Effector memory CD8-positive, alpha-beta T cell (primary cell): ENCODE measurements around the gene TCP11L1.
A peak's percentile ranks its signal among the peaks of the same experiment; 100 is the strongest.

Source experiments
- ATAC-seq: fragments of 150-1000 bp; cut with Tn5 transposase; replicated peaks from 2 replicates; pipeline ENCODE4 v1.10.0; 2021; ENCODE audit warnings: mild to moderate bottlenecking, moderate library complexity
- DNase-seq, 3 experiments: peaks; one replicate each; pipeline ENCODE4 v3.0.0; 2021
- H3K27ac Mint-ChIP-seq, 2 donors: one replicate each; pipeline ENCODE4 v1.8.0; 2022; ENCODE audit warnings: mild to moderate bottlenecking in 2 of 2, mixed read lengths in 2 of 2, moderate library complexity in 2 of 2
- H3K27me3 Mint-ChIP-seq, 2 donors: one replicate each; pipeline ENCODE4 v1.8.0; 2022; ENCODE audit warnings: mixed read lengths in 2 of 2
- H3K36me3 Mint-ChIP-seq: one replicate; pipeline ENCODE4 v1.8.0; 2022; ENCODE audit warnings: mild to moderate bottlenecking, moderate library complexity, mixed read lengths; ENCODE audit not compliant: insufficient read depth
- H3K4me1 Mint-ChIP-seq, 2 donors: one replicate each; pipeline ENCODE4 v1.8.0; 2022; ENCODE audit warnings: low read depth in 2 of 2, mixed read lengths in 2 of 2
- H3K4me3 Mint-ChIP-seq, 2 donors: one replicate each; pipeline ENCODE4 v1.8.0; 2022; ENCODE audit warnings: mild to moderate bottlenecking in 2 of 2, mixed read lengths in 2 of 2, moderate library complexity in 2 of 2
- H3K9me3 Mint-ChIP-seq, 2 donors: one replicate each; pipeline ENCODE4 v1.8.0; 2022; ENCODE audit warnings: mixed read lengths in 2 of 2
- total RNA-seq, 9 experiments: gene quantifications; one replicate each; lab custom pipeline; 2026; lab: John Stamatoyannopoulos, UW

The TCP11L1 gene, protein sequence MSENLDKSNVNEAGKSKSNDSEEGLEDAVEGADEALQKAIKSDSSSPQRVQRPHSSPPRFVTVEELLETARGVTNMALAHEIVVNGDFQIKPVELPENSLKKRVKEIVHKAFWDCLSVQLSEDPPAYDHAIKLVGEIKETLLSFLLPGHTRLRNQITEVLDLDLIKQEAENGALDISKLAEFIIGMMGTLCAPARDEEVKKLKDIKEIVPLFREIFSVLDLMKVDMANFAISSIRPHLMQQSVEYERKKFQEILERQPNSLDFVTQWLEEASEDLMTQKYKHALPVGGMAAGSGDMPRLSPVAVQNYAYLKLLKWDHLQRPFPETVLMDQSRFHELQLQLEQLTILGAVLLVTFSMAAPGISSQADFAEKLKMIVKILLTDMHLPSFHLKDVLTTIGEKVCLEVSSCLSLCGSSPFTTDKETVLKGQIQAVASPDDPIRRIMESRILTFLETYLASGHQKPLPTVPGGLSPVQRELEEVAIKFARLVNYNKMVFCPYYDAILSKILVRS
- 18.3 to 38.3 (median 26.7) reads per million in 9 experiments for total RNA-seq

- H3K9me3 Mint-ChIP-seq: no peaks in the 10 kb centered on the region
- H3K27ac Mint-ChIP-seq: peak within 1 kb of the TSS; percentile 91 to 94
- H3K4me3 Mint-ChIP-seq: peak within 1 kb of the TSS; percentile 95 to 96
- DNase-seq (peak; percentile 73 to 76 (median 76)), ATAC-seq (peak; percentile 81)
- peaks cover 8% of the 10 kb centered on the region for H3K36me3 Mint-ChIP-seq
- H3K27me3 Mint-ChIP-seq: peaks cover 7 to 12% of the 10 kb centered on the region in 2 donors
- peaks cover 11 to 12% of the 10 kb centered on the region in 2 donors for H3K4me1 Mint-ChIP-seq
Measured at GRCh38 chr11:33039274-33040032, at the start of gene TCP11L1. Gene TCP11L1, plus strand, starts transcription at chr11:33039572. Its CDS starts 4,202 bp downstream, at chr11:33043774.

- DNase-seq: no peak
- Mint-ChIP-seq H3K27ac (no peak overlapping the region), H3K9me3 (peaks cover 3 to 7% of the 10 kb centered on the region in 2 donors), H3K4me3 (no peak overlapping the region), H3K4me1 (no peaks in the 10 kb centered on the region), H3K27me3 (peaks cover 0 to 6% of the 10 kb centered on the region in 2 donors), H3K36me3 (no peaks in the 10 kb centered on the region)
- ATAC-seq: no peak
Measured at GRCh38 chr11:32990481-32990880, 48.9 kb upstream of the TCP11L1 start.

GRCh38 chr11:32991427-32991826 is 47.9 kb upstream of the TCP11L1 start:
- H3K4me1 Mint-ChIP-seq: no peaks in the 10 kb centered on the region
- H3K27ac Mint-ChIP-seq: no peak overlapping the region
- H3K36me3 Mint-ChIP-seq: no peaks in the 10 kb centered on the region
- peaks cover 0 to 14% of the 10 kb centered on the region in 2 donors for H3K27me3 Mint-ChIP-seq
- H3K9me3 Mint-ChIP-seq: peaks cover 3 to 7% of the 10 kb centered on the region in 2 donors
- ATAC-seq (no peak), DNase-seq (no peak)
- H3K4me3 Mint-ChIP-seq: no peak overlapping the region

DNA sequence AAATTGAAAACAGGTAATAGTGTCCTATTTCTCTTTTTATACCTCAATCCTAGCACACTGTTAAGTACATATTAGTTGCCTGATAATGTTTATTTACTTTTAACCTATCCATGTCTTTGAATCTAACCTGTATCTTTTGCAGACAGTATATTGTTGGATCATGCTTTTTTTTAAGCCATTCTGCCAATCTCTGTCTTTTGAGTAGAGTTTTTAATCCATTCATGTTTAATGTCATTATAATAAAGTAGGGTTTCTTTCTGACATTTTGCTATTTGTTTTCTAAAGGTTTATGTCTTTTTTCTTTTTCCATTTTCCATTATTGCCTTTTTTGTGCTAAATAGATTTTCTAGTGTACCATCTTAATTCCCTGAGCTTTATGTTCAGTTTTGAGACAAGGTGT is 47.5 kb upstream of the TCP11L1 start:
- H3K9me3 Mint-ChIP-seq: peaks cover 3 to 7% of the 10 kb centered on the region in 2 donors
- ATAC-seq: no peak
- H3K27me3 Mint-ChIP-seq: peaks cover 0 to 15% of the 10 kb centered on the region in 2 donors
- H3K4me3 Mint-ChIP-seq: no peak overlapping the region
- no peaks in the 10 kb centered on the region for H3K4me1 Mint-ChIP-seq
- DNase-seq: no peak
- no peak overlapping the region for H3K27ac Mint-ChIP-seq
- H3K36me3 Mint-ChIP-seq: no peaks in the 10 kb centered on the region

GRCh38 chr11:33000181-33000580 is 39.2 kb upstream of the TCP11L1 start:
- Mint-ChIP-seq H3K27ac (no peak overlapping the region), H3K36me3 (peaks cover 3% of the 10 kb centered on the region), H3K9me3 (peaks cover 0 to 7% of the 10 kb centered on the region in 2 donors), H3K27me3 (peaks cover 25 to 45% of the 10 kb centered on the region in 2 donors), H3K4me1 (peaks cover 6 to 7% of the 10 kb centered on the region in 2 donors), H3K4me3 (no peak overlapping the region)
- no peak for ATAC-seq
- DNase-seq: no peak

DNA sequence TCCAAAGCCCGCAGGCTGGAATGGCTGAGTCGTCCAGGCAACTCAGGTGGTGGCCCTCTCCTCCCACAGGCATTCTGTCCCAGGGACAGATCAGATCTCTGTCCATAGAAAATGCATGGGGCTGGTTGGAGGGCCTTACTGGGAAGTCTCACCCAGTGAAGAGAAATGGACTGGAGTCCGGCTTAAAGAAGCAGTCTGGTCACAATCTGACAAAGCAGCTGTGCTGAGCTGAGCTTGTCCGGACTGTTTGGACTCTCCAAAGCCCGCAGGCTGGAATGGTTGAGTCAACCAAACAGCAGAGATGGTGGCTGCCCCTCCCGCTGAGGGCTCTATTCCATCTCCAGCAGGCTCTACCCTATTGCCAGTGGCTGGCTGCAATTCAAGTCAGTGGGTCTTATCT is 38.1 kb upstream of the TCP11L1 start:
- Mint-ChIP-seq H3K27me3 (peaks cover 25 to 34% of the 10 kb centered on the region in 2 donors), H3K36me3 (peaks cover 3% of the 10 kb centered on the region), H3K9me3 (peaks cover 0 to 7% of the 10 kb centered on the region in 2 donors), H3K4me1 (peaks cover 11 to 15% of the 10 kb centered on the region in 2 donors), H3K27ac (no peak overlapping the region), H3K4me3 (no peak overlapping the region)
- no peak for ATAC-seq
- no peak for DNase-seq

DNA sequence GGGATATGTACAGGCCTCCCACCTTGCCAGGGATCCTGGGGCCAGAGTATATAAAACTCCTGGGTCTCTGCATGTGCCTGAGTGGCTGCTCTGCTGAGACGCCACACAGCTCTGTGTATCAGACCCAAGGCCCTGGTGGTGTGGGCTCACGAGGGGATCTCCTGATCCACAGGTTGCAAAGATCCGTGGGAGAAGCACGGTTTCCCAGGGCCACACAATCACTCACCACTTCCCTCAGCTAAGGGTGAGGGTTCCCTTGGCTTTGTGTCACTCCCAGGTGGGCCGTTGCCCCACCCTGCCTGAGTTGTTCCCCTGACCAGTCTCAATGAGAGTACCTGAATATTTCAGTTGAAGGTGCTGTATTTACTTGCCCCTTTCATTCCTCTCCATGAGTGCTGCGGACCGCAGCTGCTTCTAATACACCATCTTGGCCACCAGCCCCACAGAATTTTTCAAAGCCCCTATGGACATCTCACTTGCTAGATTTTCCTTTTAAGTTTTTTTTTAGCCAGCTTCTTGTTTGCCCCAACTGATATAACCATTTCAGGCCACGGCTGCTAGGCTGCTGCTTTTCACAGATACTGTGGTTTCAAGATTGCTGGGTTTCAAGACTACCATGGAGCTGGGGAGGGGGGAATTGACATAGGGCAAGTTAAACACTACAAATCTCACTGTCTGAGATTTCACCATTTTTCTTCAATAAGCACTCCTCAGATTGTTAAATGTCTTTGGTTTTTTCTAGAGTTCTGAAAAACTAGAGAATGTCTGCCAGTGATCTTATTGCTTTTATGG is 37.4 kb upstream of the TCP11L1 start:
- no peak overlapping the region for H3K4me3 Mint-ChIP-seq
- H3K9me3 Mint-ChIP-seq: peaks cover 0 to 7% of the 10 kb centered on the region in 2 donors
- H3K4me1 Mint-ChIP-seq: peaks cover 11 to 15% of the 10 kb centered on the region in 2 donors
- ATAC-seq (no peak), DNase-seq (no peak)
- H3K27ac Mint-ChIP-seq: peak overlapping the region in 1 of 2 donors; percentile 10
- peaks cover 3% of the 10 kb centered on the region for H3K36me3 Mint-ChIP-seq
- peaks cover 25 to 32% of the 10 kb centered on the region in 2 donors for H3K27me3 Mint-ChIP-seq

DNA sequence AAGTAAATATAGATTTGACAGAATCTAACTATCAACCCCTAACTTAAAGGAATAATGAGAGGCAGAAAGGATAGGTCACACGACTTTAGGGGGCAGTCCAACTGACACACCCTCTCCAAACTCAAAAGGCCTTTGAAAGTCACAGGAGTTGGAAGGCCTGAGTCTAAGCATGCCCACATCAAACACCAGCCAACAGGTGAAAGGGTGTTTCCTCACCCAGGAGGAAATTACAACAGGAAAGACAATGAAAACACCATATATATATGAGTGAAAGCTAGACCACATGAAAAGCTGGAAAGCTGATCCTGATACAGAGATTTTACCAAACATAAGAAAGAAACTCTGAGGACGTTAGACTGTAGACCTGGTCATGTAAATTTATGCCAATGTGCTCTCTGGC is 34.2 kb upstream of the TCP11L1 start:
- H3K4me3 Mint-ChIP-seq: no peak overlapping the region
- H3K27me3 Mint-ChIP-seq: peaks cover 0 to 2% of the 10 kb centered on the region in 2 donors
- no peaks in the 10 kb centered on the region for H3K36me3 Mint-ChIP-seq
- DNase-seq (no peak), ATAC-seq (peak; percentile 51)
- H3K9me3 Mint-ChIP-seq: no peaks in the 10 kb centered on the region
- H3K27ac Mint-ChIP-seq: no peak overlapping the region
- H3K4me1 Mint-ChIP-seq: peaks cover 11 to 19% of the 10 kb centered on the region in 2 donors

DNA sequence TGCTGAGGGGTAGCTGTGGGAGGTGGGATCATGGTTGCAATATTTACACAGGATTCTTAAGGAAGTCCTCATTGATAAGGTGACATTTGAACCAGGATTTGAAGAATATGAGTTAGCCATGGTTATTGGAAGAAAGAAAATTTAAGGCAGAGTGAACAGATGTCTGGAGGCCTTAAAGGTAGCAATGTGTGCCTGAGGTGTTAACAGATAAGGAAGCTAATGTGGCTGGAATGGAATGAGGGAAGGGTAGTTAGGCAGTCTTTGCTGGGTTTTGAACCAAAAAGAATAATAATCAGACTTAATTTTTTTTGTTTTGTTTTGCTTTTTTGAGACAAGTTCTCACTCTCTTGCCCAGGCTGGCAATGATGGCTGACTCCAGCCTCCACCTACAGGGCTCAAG is 33.4 kb upstream of the TCP11L1 start:
- Mint-ChIP-seq H3K27ac (no peak overlapping the region), H3K4me1 (peaks cover 11 to 19% of the 10 kb centered on the region in 2 donors), H3K36me3 (no peaks in the 10 kb centered on the region), H3K4me3 (no peak overlapping the region), H3K27me3 (no peaks in the 10 kb centered on the region), H3K9me3 (no peaks in the 10 kb centered on the region)
- ATAC-seq (no peak), DNase-seq (no peak)

GRCh38 chr11:33013755-33014154 is 25.6 kb upstream of the TCP11L1 start:
- H3K27ac Mint-ChIP-seq: no peak overlapping the region
- H3K36me3 Mint-ChIP-seq: peaks cover 8% of the 10 kb centered on the region
- H3K4me1 Mint-ChIP-seq: peaks cover 7 to 12% of the 10 kb centered on the region in 2 donors
- H3K4me3 Mint-ChIP-seq: no peak overlapping the region
- ATAC-seq (no peak), DNase-seq (no peak)
- peaks cover 26 to 28% of the 10 kb centered on the region in 2 donors for H3K27me3 Mint-ChIP-seq
- H3K9me3 Mint-ChIP-seq: no peaks in the 10 kb centered on the region

- ATAC-seq (peak; percentile 77), DNase-seq (peak; percentile 65 to 67 (median 66))
- peaks cover 36 to 48% of the 10 kb centered on the region in 2 donors for H3K27me3 Mint-ChIP-seq
- H3K4me3 Mint-ChIP-seq: peak within 1 kb of the TSS; percentile 79 to 82
- no peaks in the 10 kb centered on the region for H3K9me3 Mint-ChIP-seq
- peaks cover 8% of the 10 kb centered on the region for H3K36me3 Mint-ChIP-seq
- peaks cover 4 to 12% of the 10 kb centered on the region in 2 donors for H3K4me1 Mint-ChIP-seq
- no peak within 1 kb of the TSS for H3K27ac Mint-ChIP-seq
Measured at GRCh38 chr11:33015621-33016551, 23.5 kb upstream of the TCP11L1 start, which contains the start of gene DEPDC7. Gene DEPDC7, plus strand, starts transcription at chr11:33015878. Its CDS starts 78 bp downstream, at chr11:33015956.

GRCh38 chr11:33016654-33017053 is 22.7 kb upstream of the TCP11L1 start:
- Mint-ChIP-seq H3K4me3 (peak overlapping the region; percentile 79 to 82), H3K9me3 (no peaks in the 10 kb centered on the region), H3K27ac (no peak overlapping the region), H3K27me3 (peaks cover 36 to 50% of the 10 kb centered on the region in 2 donors), H3K4me1 (peaks cover 4 to 8% of the 10 kb centered on the region in 2 donors), H3K36me3 (peaks cover 8% of the 10 kb centered on the region)
- no peak for ATAC-seq
- no peak for DNase-seq
